ENCODE results near the gene EPHB1.
"Not testable (repeated sequence)": the region's sequence is repeated elsewhere in the genome, so short reads cannot be mapped to it uniquely, and the experiment has no call there.

Gene EPHB1

DNA sequence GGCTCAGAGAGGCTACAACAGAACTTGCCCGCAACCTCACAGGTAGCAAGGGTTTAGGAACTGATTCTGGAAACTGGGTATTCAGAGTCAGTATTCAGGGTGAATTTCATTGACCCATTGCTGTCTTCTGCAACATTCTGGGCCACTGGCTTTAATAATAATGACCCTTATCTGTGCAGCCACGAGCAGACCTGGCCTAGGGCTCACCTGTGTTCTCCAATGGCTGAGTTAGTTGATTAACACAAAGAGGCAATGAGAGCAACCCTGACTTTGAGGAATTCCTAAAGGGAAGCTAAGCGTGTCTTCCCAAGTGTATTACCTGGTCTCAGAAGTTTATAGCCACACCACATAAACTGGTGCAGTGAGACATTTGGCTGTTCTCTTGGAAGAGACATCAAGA lies 289.9 kb downstream of the EPHB1 start:
- DNase-seq (ENCODE audit: low spot score), result no peak

DNA sequence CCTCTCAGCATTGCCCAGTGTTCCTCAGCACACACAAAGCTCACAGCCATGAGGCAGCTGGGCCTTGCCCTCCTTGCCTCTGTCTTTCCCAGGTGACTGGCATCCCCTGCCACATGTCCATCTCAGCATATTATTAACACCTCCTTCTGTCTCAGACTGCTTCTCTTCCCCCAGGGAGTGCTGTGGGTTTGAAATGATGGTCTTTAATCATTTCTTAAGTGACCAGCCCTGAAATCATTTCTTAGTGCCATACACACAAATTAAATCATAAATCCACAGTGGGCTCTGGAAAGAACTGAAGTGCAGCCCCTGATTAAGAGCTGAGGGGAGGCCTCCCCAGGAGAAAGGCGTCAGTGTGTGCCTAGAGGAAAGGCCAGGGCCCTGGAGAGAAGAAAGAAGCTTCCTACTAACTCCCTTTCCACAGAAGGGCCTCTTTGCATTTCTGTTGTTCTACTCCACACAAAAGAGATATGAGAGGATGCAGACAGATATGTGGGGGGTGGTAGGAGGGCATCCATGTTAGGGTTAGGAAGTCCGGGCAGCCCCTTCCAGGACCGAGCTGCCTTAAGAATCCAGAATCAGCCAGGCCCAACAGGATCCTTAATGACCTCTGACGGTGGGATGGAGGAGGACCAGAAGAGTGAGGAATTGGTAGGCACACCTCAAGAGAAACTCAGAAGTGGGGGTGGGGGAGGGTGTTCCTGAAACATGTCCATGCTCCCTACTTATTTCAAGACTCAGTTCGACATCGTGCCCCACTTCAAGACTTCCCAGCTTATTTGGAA lies 290.8 kb downstream of the EPHB1 start:
- DNase-seq (ENCODE audit: low spot score), result no peak

- DNase-seq (ENCODE audit: low spot score), result no peak
Observed at GRCh38 chr3:135087782-135088181, 292.7 kb downstream of the EPHB1 start.

- no peak for DNase-seq (ENCODE audit: low spot score)
Observed at GRCh38 chr3:135089451-135089850, 294.4 kb downstream of the EPHB1 start.

- no peak for DNase-seq (ENCODE audit: low spot score)
Observed at GRCh38 chr3:135090020-135090717, 295.1 kb downstream of the EPHB1 start.

DNA sequence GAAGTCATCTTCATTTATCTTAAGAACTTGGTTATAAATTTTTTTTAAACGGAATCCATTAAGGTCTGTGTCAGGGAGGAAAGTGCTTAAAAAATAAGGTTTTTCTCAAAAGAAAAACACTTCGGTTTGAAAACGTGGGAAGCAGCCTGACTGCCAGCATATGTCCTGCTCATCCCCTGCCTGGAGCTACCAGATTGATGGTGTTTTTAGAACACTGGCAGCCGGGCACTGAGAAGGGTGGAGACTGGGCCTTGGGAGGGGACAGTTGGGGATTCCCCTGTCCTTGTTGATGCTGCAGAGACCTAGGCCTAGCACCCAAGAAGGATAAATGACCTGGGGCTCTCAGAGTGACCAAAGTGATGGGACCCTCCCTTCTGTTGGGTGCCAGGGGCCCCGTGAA lies 296.9 kb downstream of the EPHB1 start:
- DNase-seq (ENCODE audit: low spot score), result no peak

GRCh38 chr3:135093121-135093520 lies 298.1 kb downstream of the EPHB1 start:
- DNase-seq (ENCODE audit: low spot score), result no peak

- no peak for DNase-seq (ENCODE audit: low spot score)
Observed at GRCh38 chr3:135097276-135097946, 302.4 kb downstream of the EPHB1 start.

- DNase-seq (ENCODE audit: low spot score), result no peak
Observed at GRCh38 chr3:135099734-135100355, 304.8 kb downstream of the EPHB1 start.

- DNase-seq (ENCODE audit: low spot score), result no peak
Observed at GRCh38 chr3:135100366-135100765, 305.3 kb downstream of the EPHB1 start.

GRCh38 chr3:135103917-135104316 lies 308.9 kb downstream of the EPHB1 start:
- no peak for DNase-seq (ENCODE audit: low spot score)

DNA sequence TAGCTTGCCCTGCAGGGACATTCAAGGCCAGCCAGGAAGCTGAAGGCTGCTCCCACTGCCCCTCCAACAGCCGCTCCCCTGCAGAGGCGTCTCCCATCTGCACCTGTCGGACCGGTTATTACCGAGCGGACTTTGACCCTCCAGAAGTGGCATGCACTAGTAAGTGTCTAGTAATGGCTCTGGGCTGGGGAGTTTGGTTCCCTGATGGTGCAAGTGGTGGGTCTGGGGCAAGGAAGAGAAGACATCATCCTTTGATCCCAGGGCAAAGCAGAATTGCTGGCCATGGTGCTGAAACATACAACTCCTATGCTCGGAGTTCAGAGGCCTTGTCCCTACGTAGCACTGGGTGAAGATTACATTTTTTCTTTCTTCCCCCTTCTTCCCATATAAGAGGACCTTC lies 311.4 kb downstream of the EPHB1 start:
- DNase-seq (ENCODE audit: low spot score), result peak; percentile 21

- no peak for DNase-seq (ENCODE audit: low spot score)
Observed at GRCh38 chr3:135107043-135107442, 312.0 kb downstream of the EPHB1 start.

GRCh38 chr3:135109681-135110080 lies 314.6 kb downstream of the EPHB1 start:
- DNase-seq (ENCODE audit: low spot score), result no peak

DNA sequence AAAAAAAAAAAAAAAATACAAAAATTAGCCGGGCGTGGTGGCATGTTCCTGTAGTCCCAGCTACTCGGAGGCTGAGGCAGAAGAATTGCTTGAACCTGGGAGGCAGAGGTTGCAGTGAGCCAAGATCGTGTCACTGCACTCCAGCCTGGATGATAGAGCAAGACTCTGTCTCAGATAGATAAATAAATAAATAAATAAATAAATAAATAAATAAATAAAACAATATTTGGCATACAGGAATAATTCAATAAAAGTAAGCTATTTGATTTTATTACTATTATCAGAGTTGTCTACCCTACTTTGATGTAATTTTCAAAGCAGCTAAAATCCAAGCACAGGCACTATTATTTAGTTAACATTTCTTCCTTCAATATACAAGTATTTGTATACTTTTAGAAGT lies 319.5 kb downstream of the EPHB1 start:
- not testable (repeated sequence) for DNase-seq (ENCODE audit: low spot score)

GRCh38 chr3:135117977-135118376 lies 322.9 kb downstream of the EPHB1 start:
- DNase-seq (ENCODE audit: low spot score), result no peak

- no peak for DNase-seq (ENCODE audit: low spot score)
Observed at GRCh38 chr3:135118792-135119191, 323.7 kb downstream of the EPHB1 start.

DNA sequence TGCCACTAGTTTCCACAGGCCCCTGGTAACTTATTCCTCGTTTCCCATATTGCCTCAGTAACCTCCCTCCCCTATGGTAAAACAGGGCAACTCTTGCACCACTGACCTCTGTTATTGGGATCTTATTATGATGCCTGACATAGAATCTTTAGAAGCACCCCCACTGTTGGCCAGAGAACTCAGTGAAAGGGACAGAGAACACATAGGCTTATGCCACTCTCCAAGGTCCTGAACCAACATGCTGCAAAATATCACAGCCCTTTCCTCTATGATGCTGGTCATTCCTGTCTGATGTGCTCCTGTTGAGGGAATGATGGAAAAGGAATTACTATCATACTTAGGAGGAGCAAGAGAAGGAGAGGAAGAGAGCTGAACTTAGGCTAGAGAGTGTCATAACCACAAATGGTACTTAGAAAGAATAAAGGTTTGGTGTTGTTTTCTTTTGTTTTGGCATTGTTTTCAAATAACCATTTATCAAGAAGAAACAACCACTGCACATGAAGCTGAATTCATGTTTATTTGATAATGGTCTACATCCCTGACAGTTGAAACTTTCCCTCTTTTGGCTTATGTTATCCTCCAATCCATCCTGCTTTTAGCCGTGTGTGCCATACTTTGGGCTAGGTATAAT lies 330.2 kb downstream of the EPHB1 start:
- peak; percentile 35 for DNase-seq (ENCODE audit: low spot score)

DNA sequence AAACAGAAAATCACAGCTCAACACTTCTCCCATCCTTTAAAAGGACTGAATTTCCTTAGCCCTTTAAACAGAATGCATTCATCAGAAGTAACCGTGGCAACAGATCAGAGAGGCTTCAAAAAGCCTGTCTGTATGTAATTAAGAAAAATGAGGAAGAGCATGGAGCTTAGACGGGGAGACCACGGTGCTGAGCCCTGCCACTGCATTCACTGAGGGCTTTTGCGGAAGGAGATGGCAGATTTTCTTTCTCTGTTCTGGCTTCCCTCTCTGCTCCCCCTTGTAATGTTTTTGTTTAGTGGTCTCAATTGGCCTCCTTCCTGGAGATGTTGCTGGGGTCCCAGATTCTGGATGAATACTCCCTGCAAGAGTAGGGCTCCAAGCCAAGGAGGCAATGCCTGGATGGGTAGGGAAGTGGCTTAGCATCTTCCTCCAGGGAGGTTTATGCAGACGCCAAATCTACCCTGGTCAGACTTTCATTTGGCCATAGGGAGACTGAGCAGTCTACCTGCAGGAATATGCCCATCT lies 332.9 kb downstream of the EPHB1 start:
- no peak for DNase-seq (ENCODE audit: low spot score)

DNA sequence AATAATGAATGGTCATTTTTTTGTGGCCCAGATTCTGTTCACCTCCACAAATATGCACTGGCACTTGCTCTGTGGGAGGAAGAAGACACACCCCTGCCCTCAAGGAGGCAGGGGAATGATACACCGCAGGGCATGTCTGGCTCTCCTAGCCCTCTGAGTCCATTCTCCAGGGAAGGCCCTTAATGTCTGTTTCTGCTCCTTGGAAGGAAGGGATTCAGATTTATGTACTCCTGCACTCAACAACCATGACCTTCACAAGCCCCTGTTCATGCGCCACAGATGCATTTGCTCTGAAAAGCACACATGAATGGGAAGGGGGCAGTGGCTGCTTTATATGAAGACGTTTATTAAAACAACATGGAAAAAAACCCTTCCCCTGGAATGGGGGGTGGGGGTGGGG lies 333.8 kb downstream of the EPHB1 start:
- no peak for DNase-seq (ENCODE audit: low spot score)

GRCh38 chr3:135131290-135131689 lies 336.2 kb downstream of the EPHB1 start:
- DNase-seq (ENCODE audit: low spot score), result no peak
